Activated CD8-positive, alpha-beta T cell treated with anti-CD3 and anti-CD28 coated beads, Interleukin-2, amount 10 ng/mL, durations not matched to agents 7 days and 5 days (primary cell): Measurements from ENCODE around the gene OAS3. TPM values are rescaled to one million over a fixed set of nuclear protein-coding genes. Genes with fewer than 3 reads are reported as not detected.

Experiments
- ATAC-seq: fragments of 150-1000 bp; cut with Tn5 transposase; one replicate; pipeline ENCODE4 v1.10.0; 2021; ENCODE audit warnings: moderate library complexity
- CTCF ChIA-PET: fragments of 350-600 bp; sonication (Branson Sonifier 250); formaldehyde crosslinking; loops from one replicate; lab custom pipeline; 2021; ENCODE audit warnings: antibody characterized with exemption; lab: Charles Lee
- POLR2A ChIA-PET: fragments of 350-600 bp; sonication (Branson Sonifier 250); formaldehyde crosslinking; loops from one replicate; lab custom pipeline; 2021; ENCODE audit warnings: antibody characterized with exemption; lab: Charles Lee
- DNase-seq: peaks from one replicate; pipeline ENCODE4 v3.0.0-alpha.2; 2020
- H3K27ac Mint-ChIP-seq: one replicate; pipeline ENCODE4 v1.8.0; 2021; ENCODE audit warnings: mild to moderate bottlenecking, mixed read lengths
- H3K27me3 Mint-ChIP-seq: one replicate; pipeline ENCODE4 v1.8.0; 2021; ENCODE audit warnings: low read depth, mixed read lengths
- H3K36me3 Mint-ChIP-seq: one replicate; pipeline ENCODE4 v1.8.0; 2021; ENCODE audit warnings: low read depth, mixed read lengths
- H3K4me1 Mint-ChIP-seq: one replicate; pipeline ENCODE4 v1.8.0; 2021; ENCODE audit warnings: low read depth, mixed read lengths
- H3K4me3 Mint-ChIP-seq: one replicate; pipeline ENCODE4 v1.8.0; 2021; ENCODE audit warnings: mild to moderate bottlenecking, mixed read lengths
- H3K9me3 Mint-ChIP-seq: one replicate; pipeline ENCODE4 v1.8.0; 2022; ENCODE audit warnings: mixed read lengths; ENCODE audit not compliant: insufficient read depth
- total RNA-seq, 2 experiments: library from RNA; stranded (reverse); gene quantifications; one replicate each; pipeline ENCODE4 v1.2.3, GENCODE V29; 2021

OAS3 gene
- total RNA-seq, 2 experiments from 2014 or later: 199 to 202 TPM

- no peaks in the 10 kb centered on the region for H3K4me1 Mint-ChIP-seq
- no peak overlapping the region for H3K27ac Mint-ChIP-seq
- POLR2A ChIA-PET: no interaction called here
- DNase-seq: no peak
- no peaks in the 10 kb centered on the region for H3K9me3 Mint-ChIP-seq
- no peak overlapping the region for H3K4me3 Mint-ChIP-seq
- no peak for ATAC-seq
- no peaks in the 10 kb centered on the region for H3K36me3 Mint-ChIP-seq
- H3K27me3 Mint-ChIP-seq: peaks cover 11% of the 10 kb centered on the region
- CTCF ChIA-PET: interaction anchor here (0.8 to 1.4 kb wide), 5 partner anchors 9 to 28 kb away, joined by 3 to 5 read pairs (median 3); no protein-coding TSS in a partner anchor
These were observed 83.2 kb downstream of the OAS3 start for GRCh38 chr12:113021500-113021899.

Other genes with a start within 250 kb of the OAS3 start
- gene RPH3A, start 146.7 kb upstream of the OAS3 start, total RNA-seq: not detected
- 100 to 1,000 TPM; 143 to 146 TPM for gene OAS1, start 31.5 kb upstream of the OAS3 start, total RNA-seq
- gene OAS2, start 40.0 kb downstream of the OAS3 start, total RNA-seq: 100 to 1,000 TPM; 237 to 242 TPM
- not detected for gene DTX1, start 118.3 kb downstream of the OAS3 start, total RNA-seq
- gene RASAL1, start 197.3 kb downstream of the OAS3 start, total RNA-seq: under 1 TPM; 0.26 to 0.47 TPM
- under 1 TPM; 0.23 to 0.34 TPM for gene CFAP73, start 211.2 kb downstream of the OAS3 start, total RNA-seq
- gene DDX54, start 247.0 kb downstream of the OAS3 start, total RNA-seq: 10 to 100 TPM; 79.4 to 82.0 TPM
- 10 to 100 TPM; 21.0 to 22.6 TPM for gene RITA1, start 247.2 kb downstream of the OAS3 start, total RNA-seq